Stimulated activated CD4-positive, alpha-beta T cell treated with anti-CD3 and anti-CD28 coated beads, TNF-alpha, amount 100 ng/mL, for 48 hours (primary cell): ENCODE results near the gene MAP2K7.

Source experiments
- DNase-seq, 3 donors: peaks; one replicate each; pipeline ENCODE4 v3.0.0-alpha.2; 2020; ENCODE audit warnings: low read depth in 3 of 3

MAP2K7 gene

DNA sequence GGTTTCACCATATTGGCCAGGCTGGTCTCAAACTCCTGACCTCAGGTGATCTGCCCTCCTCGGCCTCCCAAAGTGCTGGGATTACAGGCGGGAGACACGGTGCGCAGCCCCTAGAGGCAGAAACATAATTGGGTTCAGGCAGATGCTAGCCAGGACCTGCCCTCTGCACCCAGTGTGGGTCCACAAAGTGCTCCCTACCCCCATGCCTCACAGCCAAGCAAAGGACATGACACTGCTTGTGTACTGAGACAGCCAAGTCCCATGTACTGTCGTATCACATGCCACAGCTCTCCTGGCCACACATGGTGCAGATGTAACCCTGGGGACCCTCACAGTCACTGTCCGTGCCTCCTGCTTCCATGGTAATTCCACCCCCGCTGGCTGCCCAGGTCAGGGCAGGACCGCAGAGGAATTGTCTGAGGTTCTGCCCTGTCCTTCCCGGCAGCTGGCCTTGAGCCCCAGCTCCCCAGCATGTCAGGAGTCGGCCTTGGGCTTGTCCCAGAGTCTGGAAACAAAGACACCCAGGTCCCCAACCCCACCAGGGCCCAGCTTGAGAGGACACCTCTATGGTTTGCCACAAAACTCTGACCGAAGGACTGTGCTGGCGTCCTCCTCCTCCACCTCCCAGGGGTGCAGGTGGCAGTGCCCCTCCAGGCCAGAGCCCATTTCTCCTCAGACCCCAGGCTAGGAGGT, 37.1 kb upstream of the MAP2K7 start:
- no peak for DNase-seq

DNA sequence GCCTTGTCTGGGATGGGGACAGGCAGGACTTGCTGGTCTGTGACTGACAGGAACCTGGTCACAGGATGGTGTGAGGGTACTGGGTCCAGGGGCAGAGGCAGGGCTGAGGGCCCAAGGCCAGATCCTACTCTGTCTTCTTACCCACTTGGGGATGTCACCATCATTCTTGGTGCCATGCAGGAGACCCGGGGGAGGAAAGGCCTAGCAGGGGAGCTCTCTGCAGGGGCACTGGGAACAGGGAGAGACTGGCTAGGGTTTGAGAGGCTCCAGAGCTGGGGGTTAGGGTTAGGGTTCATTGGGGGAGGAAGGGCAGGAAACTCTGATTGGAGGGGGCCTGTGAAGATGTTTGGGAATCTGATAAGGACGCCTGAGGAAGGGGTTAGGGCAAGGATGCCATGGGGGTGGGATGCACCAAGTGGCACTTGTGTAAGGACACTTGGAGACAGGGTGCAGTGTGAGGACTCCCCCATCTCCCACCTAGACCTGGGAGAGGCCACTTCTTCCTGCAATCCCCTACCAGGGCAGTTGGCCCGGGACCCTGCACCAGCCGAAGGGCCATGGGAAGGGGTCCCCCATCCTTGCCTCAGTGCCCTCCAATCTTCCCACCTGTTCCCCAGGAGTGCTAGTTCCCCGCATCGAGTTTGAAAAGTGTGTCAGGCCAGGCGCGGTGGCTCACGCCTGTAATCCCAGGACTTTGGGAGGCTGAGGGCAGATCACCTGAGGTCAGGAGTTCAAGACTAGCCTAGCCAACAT, 36.4 kb upstream of the MAP2K7 start:
- no peak for DNase-seq

DNA sequence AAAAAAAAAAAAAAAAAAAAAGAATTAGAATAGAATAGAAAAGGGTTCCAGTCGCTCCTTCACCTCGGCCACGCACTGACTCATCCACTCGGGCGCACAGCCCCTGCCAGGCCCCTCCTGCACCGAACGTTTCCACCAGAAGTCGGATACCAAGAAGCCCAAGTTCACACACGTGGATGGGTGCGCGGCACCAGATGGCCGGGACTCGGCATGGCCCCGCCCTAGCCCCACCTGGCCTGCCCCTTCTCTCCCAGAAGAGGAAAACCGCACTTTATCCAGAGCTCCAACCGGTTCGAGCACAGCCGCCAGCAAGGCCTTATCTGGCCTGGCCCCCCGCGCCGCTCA, 35.4 kb upstream of the MAP2K7 start:
- DNase-seq, result no peak

DNA sequence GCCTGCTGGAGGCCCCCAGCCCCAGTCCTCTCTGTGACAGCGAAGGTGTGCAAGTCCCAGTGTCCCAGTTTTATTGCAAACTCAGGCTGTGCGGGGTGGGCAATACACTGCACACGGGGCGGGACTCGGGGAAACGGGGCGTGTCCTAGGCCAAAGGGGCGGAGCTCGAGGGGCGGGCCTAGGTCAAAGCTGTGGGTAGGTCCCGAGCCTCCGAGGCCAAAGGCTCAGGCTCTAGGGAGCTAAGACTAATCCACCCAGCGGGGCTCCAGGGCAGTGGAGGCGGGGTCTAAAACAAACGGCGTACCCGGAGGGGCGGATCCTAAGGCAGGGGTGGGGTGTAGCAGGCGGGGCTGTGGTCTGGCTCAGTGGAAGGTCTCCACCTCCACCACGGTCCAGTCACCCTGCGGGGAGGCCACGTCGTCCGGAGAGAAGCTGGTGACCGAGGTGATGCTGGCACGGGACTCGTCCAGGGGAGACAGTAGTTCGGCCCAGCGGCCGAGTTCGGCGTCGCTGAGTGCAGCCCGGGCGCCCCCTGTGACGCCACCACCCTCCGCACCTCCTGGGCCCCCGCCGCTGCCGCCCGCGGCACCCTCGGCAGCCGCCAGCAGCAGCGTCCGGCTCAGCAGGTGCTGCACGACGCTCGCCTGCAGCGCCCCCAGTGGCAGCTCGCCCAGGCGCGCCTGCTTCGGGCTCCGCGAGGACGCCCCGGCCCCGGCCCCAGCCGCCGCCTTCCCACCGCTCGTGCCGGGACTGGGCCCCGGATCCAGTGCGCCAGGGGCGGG, 34.8 kb upstream of the MAP2K7 start:
- DNase-seq, result peak; percentile 55 to 68 (median 66)

DNA sequence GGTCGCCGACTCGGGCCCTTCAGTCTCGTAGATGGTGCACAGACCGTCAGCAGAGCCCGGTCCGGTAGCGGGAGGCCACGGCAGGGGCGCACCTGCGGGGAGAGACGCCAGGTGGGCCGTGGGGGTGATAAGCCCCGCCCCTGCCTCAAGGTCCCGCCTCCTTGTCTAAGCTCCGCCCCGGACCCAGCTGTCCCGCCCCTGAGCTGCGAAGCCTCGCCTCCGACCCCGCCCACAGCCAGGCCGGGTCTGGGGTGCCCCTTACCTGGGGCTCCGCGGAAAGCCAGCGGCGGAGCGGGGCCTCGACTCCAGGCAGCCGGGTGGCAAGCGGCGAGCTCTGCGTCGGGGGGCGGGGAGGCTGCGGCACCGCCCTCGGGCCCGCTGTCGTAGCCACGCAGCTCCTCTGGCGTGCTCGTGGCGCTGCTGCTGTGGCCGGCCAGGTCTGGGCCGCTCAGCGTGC, 34.2 kb upstream of the MAP2K7 start:
- peak; percentile 67 to 76 (median 70) for DNase-seq

DNA sequence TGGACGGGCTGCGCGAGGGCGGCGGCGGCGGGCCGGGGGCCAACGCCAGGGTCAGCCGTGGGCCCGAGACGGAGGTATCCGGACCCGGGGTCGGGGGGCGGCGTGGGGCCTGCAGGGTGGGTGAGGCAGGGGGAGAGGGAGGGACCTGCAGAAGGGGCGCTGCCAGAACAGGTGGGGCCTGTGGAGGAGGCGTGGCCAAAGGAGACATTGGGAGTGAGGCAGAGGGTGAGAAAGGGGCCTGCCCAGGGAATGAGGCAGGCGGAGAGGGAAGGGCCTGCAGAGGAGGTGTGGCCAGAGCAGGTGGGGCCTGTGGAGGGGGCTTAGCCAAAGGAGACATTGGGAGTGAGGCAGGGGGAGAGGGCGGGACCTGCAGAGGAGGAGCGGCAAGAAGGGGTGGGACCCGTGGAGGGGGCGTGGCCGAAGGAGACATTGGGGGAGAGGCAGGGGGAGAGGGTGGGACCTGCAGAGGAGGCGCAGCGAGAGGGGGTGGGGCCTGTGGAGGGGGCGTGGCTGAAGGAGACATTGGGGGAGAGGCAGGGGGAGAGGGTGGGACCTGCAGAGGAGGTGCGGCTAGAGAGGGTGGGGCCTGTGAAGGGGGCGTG, 33.7 kb upstream of the MAP2K7 start:
- DNase-seq, result peak in 1 of 3 donors; percentile 63

DNA sequence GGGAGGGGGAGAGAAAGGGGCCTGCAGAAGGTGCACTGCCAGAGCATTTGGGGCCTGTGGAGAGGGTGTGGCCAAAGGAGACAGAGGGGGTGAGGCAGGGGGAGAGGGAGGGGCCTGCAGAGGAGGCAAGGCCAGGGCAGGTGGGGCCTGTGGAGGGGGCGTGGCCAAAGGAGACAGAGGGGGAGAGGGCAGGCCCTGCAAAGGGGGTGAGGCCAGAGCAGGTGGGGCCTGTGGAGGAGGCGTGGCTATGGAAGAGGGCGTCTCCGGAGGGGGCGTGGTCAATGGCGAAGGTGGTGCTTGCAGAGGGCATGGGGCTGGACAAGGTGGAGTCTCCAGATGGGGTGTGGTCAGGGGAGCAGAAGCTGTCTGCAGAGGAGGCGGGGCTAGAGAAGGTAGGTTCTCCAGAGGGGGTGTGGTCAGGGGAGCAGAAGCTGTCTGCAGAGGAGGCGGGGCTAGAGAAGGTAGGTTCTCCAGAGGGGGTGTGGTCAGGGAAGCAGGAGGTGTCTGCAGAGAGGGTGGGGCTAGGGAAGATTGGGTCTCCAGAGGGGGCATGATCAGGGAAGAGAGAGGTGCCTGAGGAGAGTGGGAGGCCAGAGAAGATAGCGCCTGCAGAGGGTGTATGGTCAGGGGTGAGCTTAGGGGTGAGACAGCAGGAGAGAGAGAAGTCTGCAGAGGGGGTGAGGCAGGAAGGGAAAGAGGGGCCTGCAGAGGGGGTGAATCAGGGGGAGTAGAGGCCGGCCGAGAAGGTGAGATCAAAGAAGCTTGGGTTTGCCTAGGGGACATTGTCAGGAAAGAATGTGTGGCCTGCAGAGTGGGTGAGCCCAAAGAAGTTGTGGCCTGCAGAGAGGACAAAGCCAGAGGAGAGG, 32.9 kb upstream of the MAP2K7 start:
- DNase-seq, result peak; percentile 33 to 68 (median 67)

DNA sequence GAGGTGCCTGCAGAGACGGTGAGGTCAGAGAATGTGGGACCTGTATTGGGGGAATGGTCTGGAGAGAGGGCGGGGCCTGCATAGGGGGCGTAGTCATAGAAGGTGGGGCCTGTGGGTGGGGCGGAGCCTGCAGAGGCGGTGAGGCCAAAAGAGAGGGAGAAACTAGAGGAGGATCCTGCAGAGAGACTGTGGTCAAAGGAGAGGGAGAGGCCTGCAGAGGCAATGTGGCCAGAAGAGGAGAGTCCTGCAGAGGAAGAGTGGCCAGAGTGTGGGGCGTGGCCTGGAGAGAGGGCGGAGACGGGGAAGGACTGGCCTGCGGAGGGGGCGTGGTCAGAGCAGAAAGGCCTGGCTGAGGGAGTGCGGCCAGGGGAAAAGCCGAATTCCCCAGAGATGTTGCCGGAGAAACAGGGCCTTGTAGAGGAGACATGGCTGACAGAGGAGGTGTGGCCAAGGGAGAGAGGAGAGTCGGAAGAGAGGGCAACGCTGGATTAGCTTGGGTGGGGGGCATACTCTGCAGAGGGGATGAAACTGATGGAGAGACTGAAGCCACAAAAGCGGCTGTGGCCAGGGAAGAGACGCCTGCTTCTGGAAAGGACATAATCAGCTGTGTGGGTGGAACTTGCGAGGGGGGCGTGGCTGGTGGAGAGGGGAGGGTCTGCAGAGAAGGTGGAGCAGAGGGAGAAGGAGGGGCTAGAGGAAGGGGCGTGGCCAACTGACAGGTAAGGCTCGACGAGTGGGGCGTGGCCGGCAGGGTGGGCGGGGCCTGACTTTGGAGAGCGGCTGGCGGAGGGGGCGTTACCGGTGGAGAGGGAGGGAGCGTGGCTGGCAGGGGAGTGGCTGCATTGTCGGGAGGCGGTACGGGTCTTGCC, 32.0 kb upstream of the MAP2K7 start:
- DNase-seq, result peak; percentile 72 to 92 (median 88)

DNA sequence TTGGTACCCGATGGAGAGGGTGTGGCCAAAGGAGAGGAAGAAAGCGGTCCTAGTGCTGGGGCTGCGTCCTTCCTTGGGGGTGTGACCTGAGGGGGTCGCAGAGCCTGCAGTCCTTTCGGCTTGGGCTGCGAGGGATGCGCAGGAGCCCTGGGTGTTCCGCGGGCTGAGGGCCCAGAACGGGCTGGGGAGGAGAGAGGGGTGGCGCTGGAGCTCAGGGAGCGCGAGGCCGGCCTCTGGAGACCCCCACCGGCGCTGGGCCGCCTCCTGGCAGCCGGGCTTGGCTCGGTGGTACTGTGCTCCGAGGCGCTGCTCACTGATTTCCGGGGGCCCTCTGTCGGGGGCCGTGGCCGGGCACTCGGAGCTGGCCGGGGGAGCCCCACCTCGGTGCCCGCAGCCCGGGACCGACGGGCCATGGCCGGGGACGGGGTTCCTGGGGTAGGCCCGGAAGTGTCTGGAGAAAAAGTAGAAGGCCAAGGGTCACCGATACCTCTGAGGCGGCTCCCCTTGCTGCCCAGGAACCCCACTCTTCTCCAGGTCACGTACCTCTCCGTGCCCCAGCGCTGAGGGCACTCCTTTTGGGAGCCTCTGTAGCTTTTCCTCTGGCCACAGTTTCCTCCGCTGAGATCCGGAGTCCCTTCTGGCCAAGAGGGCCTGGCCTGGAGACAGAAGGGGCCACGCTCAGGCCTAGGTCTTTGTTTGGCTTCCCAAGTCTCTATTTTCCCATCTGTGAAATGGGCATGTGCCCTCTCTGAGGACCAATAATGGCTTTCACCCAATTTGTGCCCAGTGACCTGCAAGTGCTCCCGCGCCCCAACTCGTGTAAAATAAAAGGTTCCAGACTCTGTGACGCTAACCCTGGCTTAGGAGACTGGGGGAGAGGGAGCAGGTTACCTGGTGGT, 31.1 kb upstream of the MAP2K7 start:
- DNase-seq, result no peak

DNA sequence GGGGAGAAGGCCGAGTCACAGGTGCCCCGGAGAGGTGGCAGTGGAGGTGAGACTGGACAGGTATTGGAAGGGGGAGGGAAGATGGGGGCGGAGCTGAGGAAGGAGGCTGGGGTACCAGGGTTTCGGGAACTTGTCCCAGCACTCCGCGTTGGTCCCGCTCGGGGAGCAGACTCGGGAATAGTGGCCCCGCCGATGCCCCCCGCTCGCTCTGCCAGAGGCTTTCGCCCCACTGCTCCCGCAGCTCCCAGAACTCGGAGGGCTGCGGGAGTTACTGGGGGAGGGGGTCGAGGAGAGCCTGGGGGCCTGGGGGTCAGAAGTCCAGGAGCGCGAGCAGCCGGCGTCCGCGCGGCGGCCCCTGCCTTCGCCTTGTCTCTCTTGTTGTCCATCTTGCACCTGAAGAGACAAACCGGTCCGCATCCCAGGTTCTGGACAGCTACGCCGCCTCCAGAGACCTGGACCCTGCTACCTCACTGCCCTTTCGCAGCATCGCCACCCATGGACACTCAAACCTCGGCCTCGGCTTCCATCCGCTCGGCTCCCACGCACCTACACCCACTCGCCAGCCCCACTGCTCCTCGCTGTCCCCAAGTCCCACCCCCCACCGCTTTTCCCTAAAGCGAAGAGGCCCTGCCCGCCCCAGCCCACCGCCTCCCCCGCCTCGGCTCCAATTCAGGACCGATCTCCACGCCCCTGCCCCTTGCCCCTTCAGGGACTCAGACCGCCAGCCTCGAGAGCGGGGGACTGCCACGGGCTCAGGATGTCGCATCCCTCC, 30.2 kb upstream of the MAP2K7 start:
- no peak for DNase-seq

DNA sequence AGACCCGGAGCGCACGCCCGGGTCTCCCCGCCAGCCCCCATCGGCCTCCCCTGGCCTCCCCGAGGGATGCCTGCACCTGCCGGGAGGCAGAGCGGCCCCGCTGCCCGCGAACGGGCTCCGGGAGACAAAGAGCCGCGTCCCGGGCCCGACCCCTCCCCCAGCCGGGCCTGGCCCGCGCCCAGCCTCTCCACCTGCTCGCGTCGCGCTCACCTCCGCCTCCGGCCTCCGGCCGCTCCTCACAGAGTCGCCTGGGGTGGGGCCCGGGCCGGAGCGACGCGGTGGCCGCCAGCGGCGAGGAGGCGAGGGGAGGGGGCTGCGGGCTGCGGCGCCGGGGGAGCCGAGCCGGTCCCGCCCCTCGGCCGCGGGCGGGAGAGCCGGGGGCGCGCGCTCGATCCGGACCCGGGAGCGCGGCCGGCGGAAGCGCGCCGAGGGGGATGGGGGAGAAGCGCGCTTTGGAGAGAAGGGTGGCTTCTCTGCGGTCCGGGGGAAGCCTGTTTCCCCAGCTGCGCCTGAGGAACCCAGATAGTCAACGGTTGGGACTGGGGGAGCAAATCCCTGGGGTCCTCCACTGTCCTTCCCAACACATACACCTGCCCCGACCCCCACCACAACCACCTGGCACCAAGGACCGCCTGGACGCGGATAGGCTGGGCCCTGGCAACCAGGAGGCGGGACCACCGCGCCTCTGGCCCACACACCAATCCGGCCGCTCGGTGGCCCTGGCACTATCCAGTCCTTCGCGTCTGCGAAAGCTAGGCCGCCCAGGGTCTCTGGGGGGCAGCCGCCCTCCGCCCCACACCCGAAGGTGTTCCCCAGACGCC, 29.4 kb upstream of the MAP2K7 start, which contains the start of gene PRR36:
PRR36 (minus strand) TSS at position 315 of the 821 bp plus-strand sequence. CDS start 701 bp downstream, outside the sequence.
- DNase-seq, result no peak

DNA sequence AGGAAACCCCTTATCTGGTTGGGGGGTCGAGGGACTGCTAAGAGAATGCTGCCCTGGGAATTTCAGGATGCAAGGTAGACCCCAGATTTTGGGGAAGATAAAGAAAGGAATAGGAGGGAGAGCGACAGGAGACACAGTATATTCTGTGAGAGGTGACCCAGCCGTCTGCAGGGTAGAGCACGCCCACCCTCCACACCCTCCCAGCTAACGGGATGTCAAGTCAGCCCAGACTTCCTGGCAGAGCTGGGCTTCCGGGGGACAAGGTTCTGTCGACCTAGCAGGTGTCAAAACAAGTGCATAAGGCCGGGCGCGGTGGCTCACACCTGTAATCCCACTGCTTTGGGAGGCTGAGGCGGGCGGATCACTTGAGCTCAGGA, 28.8 kb upstream of the MAP2K7 start:
- no peak for DNase-seq

DNA sequence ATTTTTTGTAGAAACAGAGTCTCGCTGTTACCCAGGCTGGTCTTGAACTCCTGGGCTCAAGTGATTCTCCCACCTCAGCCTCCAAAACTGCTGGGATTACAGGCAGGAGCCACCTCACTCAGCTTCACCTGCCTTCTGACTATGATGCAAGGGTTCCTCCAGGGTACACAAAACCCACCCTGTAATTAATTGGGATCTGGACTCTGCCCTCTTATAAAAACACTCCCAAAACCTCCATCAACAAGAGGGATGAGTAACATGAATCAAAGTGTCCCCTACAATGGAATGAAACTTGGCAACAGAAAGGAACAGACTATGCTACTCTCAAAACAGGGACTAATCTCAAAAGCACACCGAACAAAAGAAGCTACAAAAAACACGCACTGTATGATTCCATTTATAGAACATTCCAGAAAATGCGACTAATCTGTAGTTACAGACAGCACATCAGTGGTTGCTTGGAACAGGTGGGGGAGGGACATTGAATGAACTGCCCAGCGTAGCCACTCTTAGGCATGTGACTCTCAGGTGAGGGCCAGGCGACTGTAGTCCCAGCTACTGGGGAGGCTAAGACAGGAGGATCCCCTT, 26.3 kb upstream of the MAP2K7 start:
- no peak for DNase-seq

DNA sequence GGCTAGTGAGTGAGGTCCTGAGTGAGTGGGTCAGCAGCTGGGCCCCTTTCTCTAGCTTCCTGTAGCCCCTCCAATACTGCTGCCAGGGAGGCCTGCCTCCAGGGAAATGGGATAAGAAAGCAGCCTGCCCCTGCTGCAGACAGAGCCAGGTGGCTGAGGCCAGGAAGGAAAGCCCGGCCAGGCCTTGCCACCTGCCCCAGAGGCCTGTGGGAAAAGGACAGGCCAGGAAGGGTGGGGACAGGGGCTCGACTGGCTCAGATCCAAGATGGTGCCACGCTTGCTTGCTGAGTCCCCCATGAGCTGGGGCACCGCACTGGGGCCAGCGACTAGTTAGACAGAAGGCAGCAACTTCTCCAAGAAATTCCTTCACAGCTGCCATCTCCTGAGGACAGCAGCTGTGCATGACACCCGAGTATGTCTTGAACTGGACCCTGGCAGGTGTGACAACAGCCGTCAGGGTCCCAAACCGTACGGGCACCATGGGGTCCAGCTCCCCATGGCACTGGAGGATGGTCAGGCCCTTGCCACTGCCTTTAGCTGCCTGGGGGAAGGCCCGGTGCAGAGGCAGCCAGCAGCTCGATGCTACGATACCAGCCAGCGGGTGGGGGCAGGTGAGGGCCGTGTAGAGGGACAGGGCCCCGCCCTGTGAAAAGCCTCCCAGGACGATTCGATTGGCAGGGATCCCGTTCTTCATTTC, 24.4 kb upstream of the MAP2K7 start:
- no peak for DNase-seq

DNA sequence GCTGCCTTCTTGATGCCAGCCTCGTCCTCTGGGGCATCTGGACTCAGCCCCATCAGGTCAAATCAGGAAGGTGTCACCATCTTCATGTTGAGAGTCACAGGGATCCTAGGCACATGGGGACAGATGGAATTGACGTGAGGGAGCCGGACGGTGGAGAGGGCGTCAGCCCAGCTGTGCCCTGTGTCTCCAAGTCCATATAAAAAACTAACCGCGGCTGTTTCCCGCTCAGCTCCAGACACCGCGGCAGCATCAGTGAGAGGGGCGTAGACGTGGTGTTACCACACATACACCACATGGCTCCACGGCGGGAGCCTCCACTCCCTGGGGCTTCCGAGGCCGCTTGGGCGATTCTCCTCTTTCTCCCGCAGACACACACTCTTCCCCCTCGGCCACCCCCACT, 23.8 kb upstream of the MAP2K7 start:
- DNase-seq, result no peak

DNA sequence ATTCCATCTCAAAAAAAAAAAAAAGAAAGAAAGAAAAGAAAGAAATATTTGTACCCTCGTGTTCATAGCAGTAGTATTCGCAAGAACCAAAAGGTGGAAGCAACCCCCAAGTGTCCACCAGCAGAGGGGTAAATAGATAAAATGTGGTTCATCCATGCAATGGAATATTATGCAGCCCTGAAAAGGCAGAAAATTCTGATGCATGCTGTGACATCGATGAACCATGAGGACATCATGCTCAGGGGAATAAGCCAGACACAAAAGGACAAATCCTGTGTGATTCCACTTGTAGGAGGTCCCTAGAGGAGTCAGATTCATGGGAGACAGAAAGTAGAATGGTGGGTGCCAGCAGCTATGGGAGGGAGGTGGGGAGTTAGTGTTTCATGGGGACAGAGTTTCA, 21.8 kb upstream of the MAP2K7 start:
- DNase-seq, result no peak
